Peyer's patch (tissue), 4 donors: Measurements from ENCODE around the gene TRAF3.

Source experiments
- CTCF ChIP-seq, 6 experiments: fragments of 450-650 bp in 4 of 6; fragments of 200-600 bp in 2 of 6; sonication (generic) in 1 of 6; IDR thresholded peaks; one replicate each; pipeline ENCODE4 v1.5.1; 2017 to 2019; ENCODE audit warnings: antibody characterized with exemption in 6 of 6, mild to moderate bottlenecking in 3 of 6, moderate library complexity in 1 of 6
- POLR2A ChIP-seq, 2 donors: fragments of 450-650 bp; IDR thresholded peaks; one replicate each; pipeline ENCODE4 v1.5.1; 2017; ENCODE audit warnings: antibody characterized with exemption in 2 of 2, mild to moderate bottlenecking in 2 of 2, moderate library complexity in 2 of 2

- no peak for TF ChIP-seq CTCF (IDR thresholded peaks at IDR 0.05)
- no peak for TF ChIP-seq POLR2A (IDR thresholded peaks at IDR 0.05)
Measured at GRCh38 chr14:102840771-102841528, 63.7 kb downstream of the TRAF3 start.
